Activated CD8-positive, alpha-beta memory T cell treated with anti-CD3 and anti-CD28 coated beads for 4 hours (primary cell): ENCODE data around the gene SCFD2.
"Not testable (repeated sequence)": the region's sequence is repeated elsewhere in the genome, so short reads cannot be mapped to it uniquely, and the experiment has no call there.

Experiments
- DNase-seq, 2 donors: peaks; one replicate each; pipeline ENCODE4 v3.0.0-alpha.2; 2020; ENCODE audit warnings: low read depth in 2 of 2

SCFD2 gene

DNA sequence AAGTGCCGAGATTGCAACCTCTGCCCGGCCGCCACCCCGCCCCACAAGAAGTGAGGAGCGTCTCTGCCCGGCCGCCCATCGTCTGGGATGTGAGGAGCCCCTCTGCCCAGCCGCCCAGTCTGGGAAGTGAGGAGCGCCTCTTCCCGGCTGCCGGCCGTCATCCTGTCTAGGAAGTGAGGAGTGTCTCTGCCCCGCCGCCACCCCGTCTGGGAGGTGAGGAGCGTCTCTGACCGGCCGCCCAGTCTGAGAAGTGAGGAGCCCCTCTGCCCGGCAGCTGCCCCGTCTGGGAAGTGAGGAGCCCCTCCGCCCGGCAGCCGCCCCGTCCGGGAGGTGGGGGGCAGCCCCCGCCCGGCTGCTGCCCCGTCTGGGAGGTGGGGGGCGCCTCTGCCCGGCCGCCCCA is 226.6 kb downstream of the SCFD2 start:
- DNase-seq, result not testable (repeated sequence)

DNA sequence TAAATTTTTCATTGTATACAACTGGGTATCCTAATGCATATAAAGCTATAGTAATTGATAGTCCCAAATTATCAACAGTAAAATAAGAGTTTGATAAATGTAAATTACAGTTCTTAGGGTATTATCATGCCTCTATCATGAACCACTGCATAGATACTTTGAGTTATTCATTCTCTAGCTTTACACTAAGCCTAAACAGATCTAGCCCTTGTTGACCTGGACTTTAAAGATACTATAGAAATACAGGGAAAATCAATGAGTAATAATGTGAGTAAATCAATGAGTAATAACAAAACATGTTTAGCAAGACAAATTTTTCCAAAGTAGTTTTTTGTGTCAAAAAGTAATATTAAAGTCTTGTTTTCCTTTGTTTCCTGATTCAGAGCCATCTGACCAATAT is 228.4 kb downstream of the SCFD2 start:
- no peak for DNase-seq

- DNase-seq, result no peak
Measured at GRCh38 chr4:53136954-53137353, 228.9 kb downstream of the SCFD2 start.

DNA sequence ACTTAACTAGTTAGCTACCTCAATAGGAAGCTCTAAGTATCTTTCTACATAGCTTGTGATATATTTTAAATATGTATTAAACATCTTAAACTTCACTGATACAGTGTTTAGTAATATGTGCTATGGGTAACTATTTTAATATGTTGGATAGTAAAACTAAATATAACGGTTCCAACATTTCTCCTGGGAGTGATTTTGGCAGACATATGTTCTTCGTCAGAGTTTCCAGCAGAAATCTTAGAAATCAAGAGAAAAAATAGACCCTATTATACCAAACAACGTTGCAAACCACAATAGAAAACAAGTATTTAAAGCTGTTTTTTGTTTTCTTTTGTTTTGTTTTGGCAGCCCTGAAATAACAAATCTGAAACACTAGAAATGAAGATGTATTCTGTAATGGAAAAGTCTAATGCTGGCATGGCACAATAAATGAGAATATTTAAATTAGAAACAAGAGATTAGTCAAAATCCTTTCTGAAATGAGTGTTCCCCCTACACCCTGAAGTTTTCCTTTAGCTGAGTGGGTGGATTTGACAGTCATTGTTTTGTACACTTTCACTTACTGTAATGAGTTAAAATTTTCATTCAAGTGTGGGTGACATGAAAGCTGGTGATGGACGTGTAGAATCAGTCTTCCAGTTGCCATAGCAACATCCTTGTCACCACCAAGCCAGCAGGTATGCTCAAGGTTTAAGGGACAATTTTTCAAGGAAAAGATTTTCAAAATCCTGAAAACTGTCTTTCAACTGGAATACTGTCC is 233.5 kb downstream of the SCFD2 start:
- no peak for DNase-seq

DNA sequence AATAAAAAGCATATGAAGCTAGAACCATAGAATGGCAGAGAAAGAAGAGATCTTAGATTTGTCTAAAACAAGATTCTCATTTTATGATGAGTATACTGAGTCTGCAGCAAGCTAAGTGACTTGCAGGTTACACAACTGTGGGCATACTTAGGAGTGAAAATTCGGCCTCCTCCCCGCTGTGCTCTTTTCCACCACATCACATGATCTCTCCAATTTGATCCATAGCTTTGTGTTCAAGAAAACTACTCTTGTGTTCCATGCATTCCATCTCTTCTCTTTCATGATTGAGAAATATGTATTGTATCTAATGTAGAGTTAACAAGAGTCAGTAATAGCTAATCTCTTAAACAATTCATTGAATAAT is 234.3 kb downstream of the SCFD2 start:
- no peak for DNase-seq

DNA sequence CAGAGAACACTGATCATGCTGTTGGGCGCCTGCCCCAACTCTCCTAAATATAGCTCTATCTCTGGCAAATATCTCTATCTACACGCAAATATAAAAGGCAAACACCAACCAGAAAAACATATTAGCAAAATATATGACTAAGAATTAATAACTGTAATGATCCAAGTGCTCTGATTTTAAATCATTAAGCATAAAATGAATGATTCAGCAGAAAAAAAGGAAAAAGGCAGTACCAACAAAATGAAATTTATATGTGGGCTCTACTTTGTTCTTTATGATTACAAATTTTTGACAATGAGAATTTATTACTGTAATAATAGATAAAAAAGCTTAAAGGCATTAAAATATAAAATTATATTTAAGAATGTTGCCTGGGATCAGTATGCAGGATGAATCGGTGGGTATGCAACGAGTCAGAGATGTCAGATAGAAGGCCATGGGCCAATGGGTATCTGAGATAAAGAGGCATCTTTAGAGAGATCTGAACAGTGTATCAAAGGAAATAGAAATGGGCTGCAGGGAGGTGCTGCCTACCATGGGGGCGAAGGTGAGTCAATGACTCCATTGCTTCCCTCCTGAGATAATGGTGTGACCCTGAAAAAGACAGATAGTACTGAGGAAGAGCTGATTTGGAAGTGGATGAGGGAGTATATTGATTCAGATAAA is 234.8 kb downstream of the SCFD2 start:
- DNase-seq, result no peak

DNA sequence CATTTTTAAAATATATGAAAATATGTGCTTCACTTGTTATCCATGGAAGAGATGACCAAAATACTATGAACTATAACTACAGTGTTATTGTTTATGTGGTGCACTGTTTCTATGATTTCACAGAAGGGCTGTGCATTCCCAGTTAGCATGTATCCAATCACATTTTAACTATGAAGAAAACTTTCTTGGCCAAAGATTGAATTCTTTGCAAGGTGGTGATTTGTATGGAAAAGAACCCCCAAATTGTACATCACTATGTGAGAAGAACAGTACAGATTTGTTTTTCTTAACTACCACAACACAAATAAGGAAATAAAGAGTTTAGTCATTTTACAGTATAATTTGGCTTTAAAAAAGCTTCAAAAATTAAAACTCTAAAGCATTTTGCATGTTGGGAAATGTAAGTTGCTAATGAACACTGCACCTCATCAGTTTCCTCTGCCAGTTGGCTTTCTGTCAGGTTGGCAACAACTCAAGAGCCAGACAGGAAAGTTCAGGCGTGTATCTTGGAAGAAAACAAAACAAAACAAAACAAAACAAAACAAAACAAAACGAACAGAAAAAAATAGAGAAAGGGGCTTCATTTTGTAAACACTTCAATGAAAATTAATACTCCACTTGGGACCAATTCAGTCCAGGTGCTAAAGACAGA is 237.0 kb downstream of the SCFD2 start:
- DNase-seq, result no peak

GRCh38 chr4:53128231-53128630 is 237.6 kb downstream of the SCFD2 start:
- DNase-seq, result no peak

DNA sequence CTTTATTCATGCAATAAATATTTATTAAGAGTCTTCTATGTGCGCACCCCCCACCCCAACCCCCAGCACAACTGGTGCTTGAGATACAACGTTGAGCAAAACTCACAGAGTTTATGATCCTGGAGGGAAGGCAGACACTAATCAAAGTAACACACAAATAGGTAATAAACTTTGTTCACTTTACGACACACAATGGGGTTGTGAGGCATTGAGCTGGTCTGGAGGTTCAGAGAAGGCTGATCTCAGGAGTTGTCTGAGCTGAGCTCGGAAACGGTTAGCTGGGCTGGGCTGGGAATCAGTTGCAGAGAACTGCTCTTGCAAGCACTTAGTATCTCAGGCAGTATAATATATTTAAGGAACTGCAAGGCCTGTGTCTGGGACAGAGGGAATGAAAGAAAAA is 238.5 kb downstream of the SCFD2 start:
- DNase-seq, result no peak

DNA sequence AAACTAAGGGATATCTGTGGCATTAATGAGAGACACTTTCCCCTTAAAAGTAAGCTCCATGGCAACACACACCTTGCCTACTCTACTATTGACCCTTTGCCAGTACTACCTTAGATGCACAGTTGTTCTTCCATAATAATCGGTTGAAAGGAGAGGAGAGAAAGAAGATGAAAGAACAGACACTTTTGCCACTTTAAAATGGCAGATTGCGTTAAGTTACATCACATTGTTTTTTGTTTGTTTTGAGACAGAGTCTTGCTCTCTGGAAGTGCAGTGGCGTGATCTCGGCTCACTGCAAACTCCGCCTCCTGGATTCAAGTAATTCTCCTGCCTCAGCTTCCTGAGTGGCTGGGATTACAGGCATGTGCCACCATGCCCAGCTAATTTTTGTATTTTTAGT is 239.8 kb downstream of the SCFD2 start:
- no peak for DNase-seq

GRCh38 chr4:53123819-53124218 is 242.0 kb downstream of the SCFD2 start:
- DNase-seq, result no peak

DNA sequence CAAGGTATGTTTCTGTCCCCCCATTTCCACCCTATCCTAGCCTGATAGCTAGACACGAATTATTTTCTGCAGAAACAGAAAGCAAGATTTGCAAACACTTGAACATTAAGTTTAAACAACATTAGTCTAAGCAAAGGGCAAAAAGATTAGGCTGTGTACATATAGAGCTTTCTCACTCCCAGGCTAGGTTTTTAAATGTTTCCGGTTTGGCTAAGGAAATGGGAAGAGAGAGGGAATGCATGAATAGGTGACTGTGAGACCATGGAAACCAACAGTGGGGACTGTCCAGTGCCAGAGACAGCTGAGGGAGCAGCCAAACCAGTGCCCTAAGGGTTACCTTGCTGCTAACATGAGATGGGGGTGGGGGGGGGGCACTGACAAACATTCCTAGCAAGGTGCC is 242.7 kb downstream of the SCFD2 start:
- no peak for DNase-seq

GRCh38 chr4:53122280-53123116 is 243.4 kb downstream of the SCFD2 start:
- no peak for DNase-seq

DNA sequence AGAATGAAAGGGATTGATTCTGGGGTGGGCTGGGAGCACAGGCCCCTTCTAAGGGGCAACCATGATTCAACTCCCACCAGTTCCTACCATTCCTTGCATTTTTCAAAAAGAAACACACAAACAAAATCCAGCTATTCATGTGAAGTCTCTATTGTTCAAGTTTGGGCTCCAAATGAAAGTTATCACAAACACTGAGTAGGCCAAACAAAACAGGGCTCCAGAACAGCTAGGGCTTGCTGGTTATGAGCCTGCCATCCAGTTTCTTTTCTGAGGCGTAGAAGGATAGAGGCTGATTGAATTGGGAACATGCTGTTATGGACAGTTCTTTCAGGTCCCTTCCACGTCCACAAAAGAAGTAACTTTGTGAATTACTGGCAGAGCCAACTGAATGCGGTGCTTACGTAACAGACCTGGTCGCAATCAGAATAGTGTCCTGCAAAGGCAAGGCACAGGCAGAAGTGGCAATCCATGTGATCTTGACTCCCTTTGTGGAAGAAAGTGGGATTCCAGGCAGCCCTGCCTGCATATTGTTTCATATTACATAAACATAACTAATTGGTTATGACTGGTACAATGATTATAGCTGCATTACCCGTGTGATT is 244.5 kb downstream of the SCFD2 start:
- no peak for DNase-seq

DNA sequence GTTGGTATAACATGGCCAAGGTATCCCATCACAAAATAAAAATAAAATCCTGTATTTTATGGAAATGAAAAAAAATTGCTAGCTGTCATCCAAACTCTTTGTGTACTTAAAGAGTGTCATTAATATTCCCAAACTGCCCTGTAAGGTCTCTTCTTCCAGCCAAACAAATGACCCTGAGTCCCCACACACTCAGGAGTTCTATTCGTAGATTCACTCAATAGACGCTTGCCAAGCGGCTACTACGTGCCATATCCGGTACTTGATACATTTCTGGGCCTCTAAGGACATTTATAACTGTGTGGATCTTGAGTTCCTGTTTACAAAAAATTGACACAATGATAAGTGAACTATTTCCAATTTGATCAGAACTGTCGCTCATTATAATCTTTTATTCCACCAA is 245.1 kb downstream of the SCFD2 start:
- DNase-seq, result no peak

- no peak for DNase-seq
Measured at GRCh38 chr4:53119680-53120079, 246.2 kb downstream of the SCFD2 start.

GRCh38 chr4:53118676-53119075 is 247.2 kb downstream of the SCFD2 start:
- no peak for DNase-seq

- DNase-seq, result no peak
Measured at GRCh38 chr4:53116954-53117353, 248.9 kb downstream of the SCFD2 start.

DNA sequence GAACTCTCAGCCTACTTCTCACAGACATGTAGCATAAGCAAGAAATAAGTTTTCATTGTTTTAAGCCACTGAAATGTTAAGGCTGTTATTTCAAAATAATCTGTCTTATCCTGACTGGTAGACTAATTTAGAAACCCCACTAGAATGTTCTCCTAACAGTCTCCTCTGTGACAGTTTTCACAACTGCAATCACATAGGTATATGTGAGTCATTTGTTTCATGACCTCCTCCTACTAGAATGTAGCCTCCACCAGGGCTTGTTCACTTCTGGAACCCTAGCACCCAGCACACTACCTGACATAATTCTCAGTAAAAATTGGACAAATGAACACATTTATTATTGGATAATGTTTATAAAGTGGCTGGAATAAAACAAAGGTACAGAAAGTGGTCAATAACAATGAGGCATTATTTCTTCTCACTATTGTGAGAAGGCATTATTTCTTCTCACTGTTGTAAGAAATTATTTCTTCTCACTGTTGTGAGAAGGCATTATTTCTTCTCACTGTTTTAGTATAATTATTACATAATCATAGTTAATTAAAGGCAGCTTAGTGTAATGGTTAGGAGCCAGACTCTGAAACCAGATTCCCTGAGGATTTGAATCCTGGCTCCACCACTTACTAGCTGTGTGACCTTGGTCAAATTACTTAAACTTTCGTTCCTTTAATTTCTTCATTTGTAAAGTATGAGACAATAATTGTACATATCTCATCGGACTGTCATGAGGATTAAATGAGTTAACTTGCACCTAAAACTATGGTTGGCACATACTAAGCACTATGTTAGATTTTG is 252.2 kb downstream of the SCFD2 start:
- no peak for DNase-seq

- DNase-seq, result no peak
Measured at GRCh38 chr4:53105313-53105712, 260.5 kb downstream of the SCFD2 start.

DNA sequence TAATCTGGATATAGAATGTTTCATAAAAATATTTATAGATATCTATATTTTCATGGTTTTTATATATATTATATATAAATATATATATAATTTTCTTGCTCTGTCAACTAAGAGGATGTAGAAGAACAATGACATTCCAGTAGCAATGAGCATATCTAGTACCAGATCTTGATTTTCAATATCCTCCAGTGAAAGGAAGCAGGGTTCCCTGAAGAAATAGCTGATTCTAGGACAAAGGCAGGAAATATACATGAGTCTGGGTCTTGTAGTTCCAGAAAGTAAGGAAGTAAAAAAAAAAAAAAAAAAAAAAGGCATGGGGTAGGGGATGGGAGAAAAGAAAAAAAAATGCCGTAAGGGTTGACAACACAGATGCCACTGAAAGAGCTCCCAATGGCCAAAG is 262.4 kb downstream of the SCFD2 start:
- no peak for DNase-seq
